ENCODE measurements around the gene ANKRD39. TPM values are rescaled to one million over a fixed set of nuclear protein-coding genes. Genes with fewer than 3 reads are reported as not detected.
A peak's percentile ranks its signal among the peaks of the same experiment; 100 is the strongest.
"Not testable (repeated sequence)": the region's sequence is repeated elsewhere in the genome, so short reads cannot be mapped to it uniquely, and the experiment has no call there.

Gene ANKRD39
- total and polyA plus RNA-seq, 2 donors (not counting 1 experiment from before 2014, with no cell fraction given), result 14.8 to 19.3 TPM

DNA sequence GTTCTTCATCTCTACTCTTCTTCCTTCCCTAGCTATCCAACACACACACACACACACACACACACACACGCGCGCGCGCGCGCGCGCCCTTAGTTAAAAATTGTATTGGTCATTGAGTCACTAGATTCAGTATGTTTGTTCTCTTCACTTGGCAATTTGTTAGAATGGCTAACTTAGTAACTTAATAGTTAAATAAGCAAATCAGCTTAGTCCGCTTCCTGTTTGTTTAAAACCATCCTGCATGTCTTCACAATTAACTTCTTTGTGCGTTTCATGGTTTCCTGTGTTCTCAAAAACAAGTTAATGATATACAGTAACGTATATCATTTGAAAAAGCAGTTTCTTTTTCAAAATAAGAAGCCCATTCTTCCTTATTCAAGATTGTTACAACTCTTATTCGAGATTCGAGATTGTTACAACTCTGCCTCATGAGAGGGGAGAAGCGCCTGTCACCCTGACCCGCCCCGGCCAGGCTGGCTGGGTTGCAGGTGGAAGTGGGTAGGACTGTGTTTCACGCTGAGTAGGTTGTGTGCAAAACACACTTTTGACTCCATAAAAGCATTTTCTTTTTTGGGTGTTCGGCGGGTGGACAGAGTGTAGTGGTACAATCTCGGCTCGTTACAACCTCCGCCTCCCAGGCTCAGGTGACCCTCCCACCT is 51.2 kb downstream of the ANKRD39 start:
- POLR2A ChIA-PET, result interaction anchor here (0.6 to 1.5 kb wide), 6 partner anchors 8 to 143 kb away, joined by 3 to 9 read pairs (median 6); partner anchors contain the start of genes ANKRD39 and CNNM3
- Histone ChIP-seq H3K9ac (ENCODE audit: low read length) (peak overlapping the region; percentile 55), H4K20me1 (ENCODE audit: control insufficient read depth, insufficient read depth, low read length, poor library complexity, severe bottlenecking) (no peaks in the 10 kb centered on the region), H3K4me1 (ENCODE audit: control insufficient read depth in 2 of 2, insufficient read depth in 2 of 2, low read length in 2 of 2) (peaks cover 26 to 36% of the 10 kb centered on the region in 2 donors), H3K9me3 (ENCODE audit: control extremely low read depth in 1 of 3, control insufficient read depth in 2 of 3, insufficient read depth in 1 of 3, low read length in 2 of 3) (peaks cover 0 to 3% (median 0%) of the 10 kb centered on the region in 3 donors), H3K79me2 (ENCODE audit: control insufficient read depth, insufficient read depth, low read length) (no peaks in the 10 kb centered on the region), H3K27ac (ENCODE audit: low read length in 2 of 2) (peak overlapping the region; percentile 73 to 76), H3K27me3 (replicated peaks in 1 of 4; ENCODE audit: control extremely low read depth in 1 of 4, control insufficient read depth in 3 of 4, insufficient read depth in 4 of 4, low read length in 3 of 4) (no peaks in the 10 kb centered on the region), H2AFZ (ENCODE audit: insufficient read depth, low read depth, low read length, poor library complexity, severe bottlenecking) (peak overlapping the region; percentile 76), H3K4me2 (replicated peaks; ENCODE audit: low read depth, low read length, poor library complexity, severe bottlenecking) (peak overlapping the region; percentile 69), H3K36me3 (replicated peaks in 1 of 2; ENCODE audit: control extremely low read depth in 1 of 2, control insufficient read depth in 1 of 2, extremely low read depth in 1 of 2, insufficient read depth in 2 of 2, low read length in 1 of 2) (peaks cover 0 to 39% of the 10 kb centered on the region in 2 experiments), H3K4me3 (ENCODE audit: control extremely low read depth in 1 of 5, extremely low read depth in 1 of 5, insufficient read depth in 1 of 5, low read depth in 2 of 5, low read length in 4 of 5) (peak overlapping the region in 4 of 5 experiments; percentile 14 to 47 (median 35))
- Mint-ChIP-seq H3K27ac (peak overlapping the region; percentile 97), H3K27me3 (no peaks in the 10 kb centered on the region), H3K4me3 (peak overlapping the region; percentile 86), H3K4me1 (peaks cover 22% of the 10 kb centered on the region), H3K9me3 (ENCODE audit: insufficient read depth) (no peaks in the 10 kb centered on the region)
- CTCF ChIA-PET, result interaction anchor here (1.0 to 2.3 kb wide), 4 partner anchors 9 to 51 kb away, joined by 3 to 16 read pairs (median 4); partner anchors contain the start of genes ANKRD39 and CNNM3
- ATAC-seq (ENCODE audit: low read depth) (peak; percentile 87), DNase-seq (peak; percentile 71)
- TF ChIP-seq EZH2 (IDR thresholded peaks at IDR 0.05; ENCODE audit: borderline replicate concordance, insufficient read depth, low read depth, low read length, poor library complexity, severe bottlenecking), result no peak
- WGBS (ENCODE audit: insufficient coverage), result 0% methylated on average over 1 of the region's 23 CpGs
- intact Hi-C loops (cut with micrococcal nuclease), result loop anchor here (1.0 kb wide), 1 partner anchor 10 kb away; the partner anchor contains the start of gene CNNM3

GRCh38 chr2:96805946-96806345 is 51.9 kb downstream of the ANKRD39 start:
- Mint-ChIP-seq H3K4me1 (peaks cover 22% of the 10 kb centered on the region), H3K27ac (peak overlapping the region; percentile 97)
- Histone ChIP-seq H3K27ac (ENCODE audit: low read length in 2 of 2) (peak overlapping the region; percentile 73 to 76), H3K4me2 (replicated peaks; ENCODE audit: low read depth, low read length, poor library complexity, severe bottlenecking) (peak overlapping the region; percentile 69), H3K36me3 (replicated peaks in 1 of 2; ENCODE audit: control extremely low read depth in 1 of 2, control insufficient read depth in 1 of 2, extremely low read depth in 1 of 2, insufficient read depth in 2 of 2, low read length in 1 of 2) (peaks cover 0 to 42% of the 10 kb centered on the region in 2 experiments), H3K4me3 (ENCODE audit: control extremely low read depth in 1 of 5, extremely low read depth in 1 of 5, insufficient read depth in 1 of 5, low read depth in 2 of 5, low read length in 4 of 5) (peak overlapping the region in 1 of 5 experiments; percentile 47), H3K4me1 (ENCODE audit: control insufficient read depth in 2 of 2, insufficient read depth in 2 of 2, low read length in 2 of 2) (peaks cover 33 to 43% of the 10 kb centered on the region in 2 donors)
- not testable (repeated sequence) for H4K20me1 ChIP-seq (ENCODE audit: control insufficient read depth, insufficient read depth, low read length, poor library complexity, severe bottlenecking); H3K4me3 Mint-ChIP-seq; DNase-seq; H2AFZ ChIP-seq (ENCODE audit: insufficient read depth, low read depth, low read length, poor library complexity, severe bottlenecking); H3K27me3 ChIP-seq (replicated peaks in 1 of 4; ENCODE audit: control extremely low read depth in 1 of 4, control insufficient read depth in 3 of 4, insufficient read depth in 4 of 4, low read length in 3 of 4); H3K9ac ChIP-seq (ENCODE audit: low read length); H3K9me3 Mint-ChIP-seq (ENCODE audit: insufficient read depth); ATAC-seq (ENCODE audit: low read depth); H3K27me3 Mint-ChIP-seq; H3K9me3 ChIP-seq (ENCODE audit: control extremely low read depth in 1 of 3, control insufficient read depth in 2 of 3, insufficient read depth in 1 of 3, low read length in 2 of 3); H3K79me2 ChIP-seq (ENCODE audit: control insufficient read depth, insufficient read depth, low read length)
- POLR2A ChIA-PET, result interaction anchor here (1.0 to 1.5 kb wide), 3 partner anchors 9 to 51 kb away, joined by 6 to 9 read pairs (median 6); partner anchors contain the start of genes ANKRD39 and CNNM3
- no CpG with 5 or more reads among the region's 20 CpGs for WGBS (ENCODE audit: insufficient coverage)
- intact Hi-C loops (cut with micrococcal nuclease), result loop anchor here (1.0 kb wide), 1 partner anchor 10 kb away; the partner anchor contains the start of gene CNNM3
- CTCF ChIA-PET, result interaction anchor here (0.7 to 2.3 kb wide), 4 partner anchors 8 to 165 kb away, joined by 3 to 16 read pairs (median 4); partner anchors contain the start of genes ANKRD39 and CNNM3

Data from B cell (primary cell).